Omental fat pad (tissue), 4 donors: ENCODE measurements around the gene ADSS1. TPM values are rescaled to one million over a fixed set of nuclear protein-coding genes. Genes with fewer than 3 reads are reported as not detected.

Experiments used
- ATAC-seq: fragments of 150-250 bp; one replicate; pipeline ENCODE4 v1.9.1; 2016; ENCODE audit warnings: mild to moderate bottlenecking, moderate library complexity; ENCODE audit not compliant: low FRiP score
- DNase-seq: peaks from one replicate; pipeline ENCODE4 v3.0.0-alpha.2; 2019; ENCODE audit warnings: low spot score
- total RNA-seq, 4 donors: library from RNA; depleted of rRNA; stranded (reverse); fragments of >200 nt; gene quantifications; one replicate each; pipeline ENCODE4 v1.1.0, GENCODE V29; 2016
- TF ChIP-seq, protein P1 (sequence below), 3 donors: fragments of 450-650 bp; IDR thresholded peaks; one replicate each; pipeline ENCODE4 v1.5.1; 2016 to 2017; ENCODE audit warnings: antibody characterized with exemption in 3 of 3, mild to moderate bottlenecking in 3 of 3, moderate library complexity in 2 of 3

The ADSS1 gene
- total RNA-seq, 4 donors from 2014 or later: 3.7 to 26.0 (median 5.6) TPM

DNA sequence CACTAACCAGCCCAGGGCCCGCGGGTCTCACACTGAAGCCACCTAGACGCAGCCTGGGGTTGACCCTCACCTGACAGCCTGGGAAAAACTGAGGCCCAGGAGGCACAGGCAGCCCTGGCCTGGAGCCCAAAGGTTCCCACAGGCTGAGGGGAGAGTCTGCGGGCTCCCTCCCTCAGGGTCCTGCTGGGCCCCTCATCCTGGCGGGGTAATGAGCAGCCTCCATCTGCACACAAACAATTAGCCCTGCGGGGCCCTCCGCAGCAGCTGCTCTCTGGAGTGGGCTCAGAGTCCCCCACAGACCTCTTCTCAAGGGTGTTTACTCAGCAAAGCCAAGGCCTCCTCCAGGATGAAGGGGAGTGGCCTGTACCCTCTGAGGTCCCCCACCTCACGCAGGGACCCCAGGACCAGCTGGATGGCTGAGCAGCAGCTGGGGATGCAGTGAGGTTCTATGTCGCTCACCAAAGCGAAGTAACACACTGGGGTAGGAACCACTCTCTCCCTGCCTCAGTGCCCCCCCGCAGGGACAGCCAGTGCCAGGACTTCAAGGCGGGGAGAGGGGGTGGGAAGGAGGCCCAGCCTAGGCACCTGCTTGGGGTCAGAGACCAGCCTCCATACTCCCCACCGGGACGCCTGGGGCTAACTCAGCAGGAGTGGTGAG lies 64.3 kb downstream of the ADSS1 start:
- ATAC-seq (no peak), DNase-seq (no peak)
- TF ChIP-seq, protein P1, sequence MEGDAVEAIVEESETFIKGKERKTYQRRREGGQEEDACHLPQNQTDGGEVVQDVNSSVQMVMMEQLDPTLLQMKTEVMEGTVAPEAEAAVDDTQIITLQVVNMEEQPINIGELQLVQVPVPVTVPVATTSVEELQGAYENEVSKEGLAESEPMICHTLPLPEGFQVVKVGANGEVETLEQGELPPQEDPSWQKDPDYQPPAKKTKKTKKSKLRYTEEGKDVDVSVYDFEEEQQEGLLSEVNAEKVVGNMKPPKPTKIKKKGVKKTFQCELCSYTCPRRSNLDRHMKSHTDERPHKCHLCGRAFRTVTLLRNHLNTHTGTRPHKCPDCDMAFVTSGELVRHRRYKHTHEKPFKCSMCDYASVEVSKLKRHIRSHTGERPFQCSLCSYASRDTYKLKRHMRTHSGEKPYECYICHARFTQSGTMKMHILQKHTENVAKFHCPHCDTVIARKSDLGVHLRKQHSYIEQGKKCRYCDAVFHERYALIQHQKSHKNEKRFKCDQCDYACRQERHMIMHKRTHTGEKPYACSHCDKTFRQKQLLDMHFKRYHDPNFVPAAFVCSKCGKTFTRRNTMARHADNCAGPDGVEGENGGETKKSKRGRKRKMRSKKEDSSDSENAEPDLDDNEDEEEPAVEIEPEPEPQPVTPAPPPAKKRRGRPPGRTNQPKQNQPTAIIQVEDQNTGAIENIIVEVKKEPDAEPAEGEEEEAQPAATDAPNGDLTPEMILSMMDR (IDR thresholded peaks at IDR 0.05): no peak

DNA sequence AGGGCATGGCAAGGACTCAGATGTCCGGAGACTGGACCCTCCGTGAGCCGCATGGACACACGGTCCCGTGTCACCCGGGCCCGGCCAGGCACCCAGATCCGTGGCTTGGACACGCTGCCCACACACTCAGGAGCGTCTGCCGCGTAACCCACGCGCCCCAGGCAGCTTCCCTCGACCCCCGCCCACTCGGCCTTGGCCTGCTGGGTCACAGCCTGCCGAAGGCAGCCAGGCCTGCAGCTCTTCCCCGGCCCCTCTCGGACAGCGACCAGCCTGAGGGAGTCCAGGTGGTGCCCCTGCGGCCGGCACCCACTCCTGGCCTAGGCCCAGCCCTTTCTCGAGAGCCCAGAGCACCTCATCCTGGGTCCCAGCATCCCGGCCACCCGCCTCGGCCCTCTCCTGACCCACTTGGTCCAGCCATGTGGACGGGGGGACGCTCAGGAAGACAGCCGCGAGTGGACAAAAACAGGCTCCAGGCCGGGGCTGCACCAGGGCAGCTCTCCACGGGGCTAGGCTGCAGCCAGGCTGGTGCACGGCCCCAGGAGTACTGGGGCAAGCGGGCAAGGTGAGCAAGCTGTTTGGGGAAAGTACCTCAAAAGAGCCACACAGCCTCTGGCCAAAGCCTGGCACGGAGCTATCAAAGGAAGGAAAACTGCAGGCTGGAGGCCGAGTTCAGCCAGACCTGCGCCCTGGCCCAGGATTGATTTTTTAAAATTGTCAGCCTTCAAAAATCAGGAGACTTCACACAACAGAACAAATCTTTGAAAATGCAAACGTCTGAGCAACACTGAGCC lies 65.0 kb downstream of the ADSS1 start:
- ATAC-seq (no peak), DNase-seq (no peak)
- TF ChIP-seq, protein P1 (IDR thresholded peaks at IDR 0.05): no peak

DNA sequence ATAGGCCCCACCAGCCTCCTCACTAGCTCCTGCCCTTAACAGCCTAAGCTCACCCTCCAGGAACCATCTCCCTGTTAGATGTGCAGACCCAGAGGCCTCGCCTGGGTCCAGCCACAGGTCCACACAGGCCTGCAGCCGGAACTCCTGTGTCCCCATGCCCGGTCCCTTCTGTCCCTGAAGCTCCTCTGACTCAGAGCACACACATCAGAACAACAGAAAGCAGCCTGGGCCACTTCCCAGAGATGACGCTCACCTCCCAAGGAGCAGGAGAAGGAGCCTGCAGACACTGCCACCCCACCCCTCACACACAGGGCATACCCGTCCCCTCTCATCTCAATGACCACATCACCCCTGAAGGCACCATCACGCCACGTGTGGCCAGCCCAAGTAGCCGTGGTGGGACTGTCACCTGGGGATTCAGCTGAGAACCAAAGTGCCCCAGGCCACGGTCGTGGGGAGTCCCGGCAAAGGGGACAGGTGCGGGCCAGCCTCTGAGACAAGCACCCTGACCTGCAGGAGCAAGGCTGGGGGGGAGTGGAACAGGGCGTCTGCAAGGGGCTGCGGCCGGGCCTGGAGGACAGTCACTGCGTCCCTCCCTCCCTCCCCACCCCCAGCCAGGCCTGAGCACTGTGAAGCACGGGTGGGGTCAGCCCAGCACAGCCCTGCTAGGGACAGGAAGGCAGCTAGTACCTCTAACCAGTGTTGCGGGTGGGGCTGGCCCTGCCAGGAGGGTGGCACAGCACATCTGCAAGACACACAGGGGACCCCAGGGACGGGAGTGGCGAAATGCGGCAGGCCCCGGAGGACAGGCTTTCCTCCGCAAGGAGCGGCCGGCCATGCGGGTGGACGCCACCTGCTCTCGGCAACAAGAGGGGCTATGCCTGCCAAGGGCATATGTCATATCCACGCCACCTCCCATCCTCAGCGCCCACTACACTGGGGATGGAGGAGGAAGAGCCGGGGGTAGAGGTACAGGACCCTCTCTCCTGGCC lies 66.0 kb downstream of the ADSS1 start:
- TF ChIP-seq, protein P1 (IDR thresholded peaks at IDR 0.05): no peak
- DNase-seq: no peak
- ATAC-seq: no peak

DNA sequence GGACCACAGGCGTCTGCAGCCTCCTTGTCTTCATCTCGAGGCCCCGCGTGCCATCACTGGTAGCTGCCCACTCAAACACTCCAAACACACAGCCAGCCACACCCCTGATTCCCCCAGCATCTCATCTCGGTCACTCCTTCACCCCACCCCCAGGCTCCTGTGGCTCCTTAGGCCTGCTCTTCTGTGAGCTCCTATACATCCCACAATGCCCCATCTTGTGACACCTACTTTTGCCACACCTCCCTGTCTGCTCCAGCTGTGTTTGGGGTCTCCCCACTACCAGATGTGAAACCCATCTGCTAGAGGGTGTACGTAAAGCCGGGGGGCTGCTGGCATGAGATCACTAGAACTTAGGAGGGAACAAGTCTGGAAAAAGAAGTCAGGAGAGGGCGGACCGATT lies 67.4 kb downstream of the ADSS1 start:
- DNase-seq: no peak
- TF ChIP-seq, protein P1 (IDR thresholded peaks at IDR 0.05): no peak
- ATAC-seq: no peak

DNA sequence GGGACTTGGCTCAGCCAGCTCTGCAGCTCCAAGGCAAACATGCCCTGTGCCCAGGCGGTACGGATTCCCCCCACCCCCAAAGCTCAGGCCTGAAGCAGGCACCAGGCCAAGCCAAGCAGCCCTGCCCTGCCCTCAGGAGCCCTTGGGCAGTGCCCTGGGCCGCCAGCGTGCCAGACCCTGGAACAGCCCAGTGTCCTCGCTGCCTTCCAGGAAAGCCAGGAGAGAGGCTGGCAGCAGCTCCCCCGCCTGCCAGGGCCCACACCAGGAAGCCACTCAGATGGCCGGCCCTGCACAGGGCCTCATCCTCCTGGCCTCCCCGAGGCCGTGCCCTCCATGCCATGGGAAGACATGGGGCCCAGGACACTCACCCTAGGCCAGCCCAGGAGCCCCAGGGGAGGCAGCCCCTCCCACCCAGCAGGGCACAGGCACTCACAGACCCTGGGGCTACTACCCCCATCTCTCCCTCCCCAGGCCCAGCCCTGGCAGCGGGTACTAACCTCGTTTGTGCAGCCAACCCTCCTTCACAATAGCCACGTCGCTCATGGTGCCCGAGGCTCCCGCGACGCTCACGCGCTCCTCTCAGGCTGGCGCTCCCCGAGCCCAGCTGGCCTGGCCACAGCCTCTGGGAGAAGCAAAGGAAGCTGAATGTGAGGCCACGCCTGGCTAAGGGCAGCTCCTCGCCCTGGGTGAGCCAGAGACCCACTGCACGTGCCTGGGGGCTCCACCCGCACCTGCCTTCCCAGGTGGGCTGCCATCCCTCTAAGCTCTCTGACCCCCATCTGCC lies 68.3 kb downstream of the ADSS1 start:
- TF ChIP-seq, protein P1 (IDR thresholded peaks at IDR 0.05): no peak
- ATAC-seq: no peak
- DNase-seq: no peak
